GM19372 (cell line): ENCODE results near the gene CACNA2D4.

Experiments used
- ATAC-seq: cut with Tn5 transposase; IDR thresholded peaks from one replicate; pipeline ENCODE4 v1.9.1; 2021; ENCODE audit warnings: mild to moderate bottlenecking, low read depth, moderate library complexity; ENCODE audit not compliant: unreplicated experiment

Gene CACNA2D4

GRCh38 chr12:1836854-1837421 is 81.5 kb downstream of the CACNA2D4 start:
- ATAC-seq, result no peak

DNA sequence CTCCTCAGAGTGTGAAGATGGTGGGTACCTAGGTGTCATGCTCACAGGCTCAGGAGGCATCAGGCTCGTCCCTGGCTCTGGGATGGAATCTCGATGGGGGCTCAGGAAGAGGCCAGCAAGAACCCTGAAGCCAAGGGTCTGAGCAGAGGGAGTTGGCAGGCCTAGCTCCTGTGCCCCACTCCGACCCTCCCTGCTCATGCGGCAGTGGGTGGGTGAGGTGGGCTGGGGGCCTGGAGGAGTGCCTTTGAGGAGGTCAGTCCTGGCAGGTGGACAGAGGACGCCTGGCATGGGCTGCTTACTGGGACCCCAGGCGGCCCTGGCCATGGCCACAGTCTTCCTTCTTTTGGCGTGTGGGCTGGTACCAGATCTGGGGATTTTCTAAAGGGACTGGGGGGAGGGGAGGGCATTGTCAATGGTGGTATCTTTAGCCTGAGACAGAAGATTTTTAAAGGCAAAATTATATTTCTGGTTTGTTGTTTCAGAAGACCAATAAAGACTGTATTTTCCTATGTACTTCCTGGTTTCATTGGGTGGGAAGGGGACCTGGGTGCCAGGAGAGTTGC is 82.1 kb downstream of the CACNA2D4 start:
- no peak for ATAC-seq

DNA sequence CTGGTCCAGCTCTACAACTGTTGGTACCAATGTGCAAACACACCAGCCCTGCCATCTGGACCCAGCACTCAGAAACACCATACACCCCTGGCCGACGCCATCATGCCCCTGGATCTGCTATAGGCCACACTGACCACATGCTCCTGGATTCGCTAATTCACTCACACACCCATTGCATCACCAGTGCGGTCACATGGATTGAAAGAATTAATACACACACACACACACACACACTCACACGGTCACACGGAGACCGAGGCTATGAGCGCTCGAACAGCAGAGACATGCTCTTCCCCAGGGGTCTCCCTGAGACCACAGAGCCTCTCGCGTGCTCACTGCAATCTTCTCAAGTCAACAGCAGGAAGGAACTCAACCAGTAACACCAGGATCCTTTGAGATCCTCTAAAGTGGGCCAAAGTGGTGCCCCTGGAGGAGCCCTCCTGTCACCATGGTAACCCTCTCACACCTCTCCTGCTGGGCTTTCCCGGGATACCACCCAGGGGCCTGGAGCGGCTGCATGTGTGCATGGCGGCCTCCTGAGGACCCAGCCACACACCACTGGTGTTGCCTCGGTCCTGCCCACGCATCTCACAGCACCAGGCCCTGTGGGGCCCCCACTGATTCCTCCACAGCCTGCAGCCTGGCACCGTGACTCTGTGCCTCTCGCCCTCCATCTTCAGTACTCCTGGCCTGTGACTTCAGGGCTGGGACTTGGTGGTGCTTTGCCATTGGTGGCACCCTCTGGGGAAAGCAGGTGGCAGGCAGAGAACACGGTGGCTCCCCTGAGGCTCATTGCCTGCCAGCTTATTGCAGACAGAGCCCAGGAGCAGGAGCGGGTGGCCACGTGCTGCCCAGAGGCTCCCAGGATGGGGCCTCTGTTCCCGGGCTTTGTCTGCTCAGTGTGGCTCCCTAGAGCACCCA is 83.0 kb downstream of the CACNA2D4 start:
- ATAC-seq, result no peak

DNA sequence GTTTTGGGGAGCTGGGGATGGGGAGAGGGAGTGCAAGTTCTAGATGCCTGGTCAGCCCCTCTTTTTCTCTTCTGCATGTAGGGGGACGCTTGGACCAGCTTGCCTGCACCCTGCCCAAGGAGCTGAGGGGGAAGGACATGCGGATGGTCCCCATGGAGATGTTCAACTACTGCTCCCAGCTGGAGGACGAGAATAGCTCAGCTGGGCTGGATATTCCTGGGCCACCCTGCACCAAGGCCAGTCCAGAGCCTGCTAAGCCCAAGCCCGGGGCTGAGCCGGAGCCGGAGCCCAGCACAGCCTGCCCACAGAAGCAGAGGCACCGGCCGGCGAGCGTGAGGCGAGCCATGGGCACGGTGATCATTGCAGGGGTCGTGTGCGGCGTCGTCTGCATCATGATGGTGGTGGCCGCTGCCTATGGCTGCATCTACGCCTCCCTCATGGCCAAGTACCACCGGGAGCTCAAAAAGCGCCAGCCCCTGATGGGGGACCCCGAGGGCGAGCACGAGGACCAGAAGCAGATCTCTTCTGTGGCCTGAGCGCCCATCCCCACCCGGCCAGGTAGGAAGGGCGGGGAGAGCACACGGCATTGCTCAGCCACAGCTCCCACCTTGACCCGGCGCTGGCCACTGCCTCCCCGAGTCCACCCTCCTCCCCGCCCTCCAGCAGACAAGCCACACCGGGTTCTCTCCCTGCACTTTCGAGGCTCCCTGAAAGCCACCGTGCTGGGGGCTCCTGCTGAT is 84.1 kb downstream of the CACNA2D4 start:
- ATAC-seq, result no peak

GRCh38 chr12:1833596-1834028 is 84.8 kb downstream of the CACNA2D4 start:
- ATAC-seq, result no peak

GRCh38 chr12:1832801-1833595 is 85.5 kb downstream of the CACNA2D4 start:
- ATAC-seq, result no peak

DNA sequence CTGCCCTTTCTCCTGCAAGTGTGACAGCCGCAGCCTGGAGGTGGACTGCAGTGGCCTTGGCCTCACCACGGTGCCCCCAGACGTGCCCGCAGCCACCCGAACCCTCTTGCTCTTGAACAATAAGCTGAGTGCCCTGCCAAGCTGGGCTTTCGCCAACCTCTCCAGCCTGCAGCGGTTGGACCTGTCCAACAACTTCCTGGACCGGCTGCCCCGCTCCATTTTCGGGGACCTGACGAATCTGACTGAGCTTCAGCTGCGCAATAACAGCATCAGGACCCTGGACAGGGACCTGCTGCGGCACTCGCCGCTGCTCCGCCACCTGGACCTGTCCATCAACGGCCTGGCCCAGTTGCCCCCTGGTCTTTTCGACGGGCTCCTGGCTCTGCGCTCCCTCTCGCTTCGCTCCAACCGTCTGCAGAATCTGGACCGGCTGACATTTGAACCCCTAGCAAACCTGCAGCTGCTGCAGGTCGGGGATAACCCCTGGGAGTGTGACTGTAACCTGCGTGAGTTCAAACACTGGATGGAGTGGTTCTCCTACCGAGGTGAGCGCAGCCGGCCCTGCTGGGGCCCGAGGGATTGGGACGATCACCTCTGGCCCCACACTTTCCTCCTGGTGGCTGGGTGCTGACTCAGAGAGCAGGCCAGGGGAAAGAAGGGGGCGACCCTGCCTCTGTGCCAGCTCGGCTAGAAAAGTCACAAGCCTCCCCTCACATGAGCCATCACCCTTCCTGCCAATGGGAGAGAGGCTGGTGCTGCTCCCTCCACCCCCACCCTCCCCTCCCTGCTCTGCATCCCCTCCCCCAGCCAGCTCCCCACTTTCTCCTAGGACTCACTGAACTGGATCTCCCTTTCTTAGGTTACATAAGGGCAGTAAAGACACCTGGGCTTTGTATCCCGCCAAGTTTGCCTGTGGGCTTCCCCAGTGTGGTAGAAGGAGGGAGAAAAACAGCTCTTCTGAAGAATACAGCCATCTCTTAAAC is 87.2 kb downstream of the CACNA2D4 start:
- no peak for ATAC-seq

GRCh38 chr12:1830401-1830845 is 88.0 kb downstream of the CACNA2D4 start:
- ATAC-seq, result no peak

- ATAC-seq, result no peak
Observed at GRCh38 chr12:1829306-1829900, 89.0 kb downstream of the CACNA2D4 start.

DNA sequence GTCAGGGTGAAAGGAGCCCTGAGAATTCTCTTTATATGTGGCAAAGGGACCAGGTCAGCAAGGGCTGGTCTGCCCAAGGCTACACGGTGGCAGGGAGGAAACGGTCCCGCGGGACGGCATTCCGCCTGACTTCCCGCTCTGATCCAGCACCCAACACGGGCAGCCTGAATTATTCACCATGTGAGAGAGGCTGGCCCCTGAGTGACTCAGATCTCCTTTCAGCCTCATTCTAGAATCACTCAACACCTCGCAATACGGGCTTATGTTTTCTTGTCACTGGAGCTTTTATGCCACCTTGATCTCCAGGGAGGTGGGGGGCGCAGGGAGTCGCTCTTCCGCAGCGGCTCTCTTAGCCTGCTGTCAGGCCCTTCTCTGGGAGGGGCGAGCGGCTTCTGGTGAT is 89.6 kb downstream of the CACNA2D4 start:
- ATAC-seq, result no peak

DNA sequence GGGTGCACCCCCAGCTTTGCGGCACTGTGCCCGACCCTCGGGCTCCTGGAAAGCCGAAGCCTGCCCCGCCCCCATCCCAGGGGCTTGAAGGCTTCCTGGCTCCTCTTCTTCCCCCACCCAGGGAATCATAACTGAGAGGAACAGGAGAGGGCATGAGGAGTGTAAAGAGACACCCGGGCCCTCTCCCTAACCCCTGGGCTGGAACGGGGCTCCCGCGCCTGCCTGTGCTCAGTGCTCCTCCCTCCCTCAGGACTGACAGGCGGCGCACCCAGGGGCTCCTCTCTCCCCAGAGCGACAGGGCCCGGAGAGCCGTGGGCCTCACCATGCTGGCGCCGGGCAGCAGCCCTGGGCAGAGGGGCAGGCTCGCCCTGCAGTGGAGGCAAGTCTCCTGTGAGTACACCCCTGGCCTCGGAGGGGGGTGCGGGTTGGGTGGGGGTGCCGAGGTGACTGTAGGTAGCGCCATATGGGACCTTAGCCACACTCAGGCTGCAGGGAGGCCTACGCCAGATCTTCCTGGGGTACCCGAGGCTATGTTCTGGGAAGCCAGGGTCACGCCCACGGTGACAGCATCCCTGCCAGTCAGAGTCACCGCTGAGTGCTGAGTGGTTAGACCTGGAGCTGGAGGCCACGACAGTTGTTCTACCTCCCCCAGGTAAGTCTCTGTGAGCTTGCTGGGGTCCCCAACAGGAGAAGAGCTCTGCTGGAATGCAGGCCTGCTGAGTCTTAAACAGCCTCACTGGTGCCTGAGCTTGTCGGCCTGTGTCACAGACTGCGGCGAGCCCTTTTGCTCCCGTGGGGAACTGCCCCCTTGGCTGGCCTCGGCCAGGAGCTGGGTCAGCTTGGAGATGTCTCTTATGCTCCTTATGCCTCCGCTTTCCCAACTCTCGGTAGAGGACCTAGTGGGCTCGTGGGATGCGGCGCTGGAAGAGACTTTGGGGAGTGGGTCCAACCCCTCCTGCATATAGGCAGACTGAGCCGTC is 90.3 kb downstream of the CACNA2D4 start:
- no peak for ATAC-seq

DNA sequence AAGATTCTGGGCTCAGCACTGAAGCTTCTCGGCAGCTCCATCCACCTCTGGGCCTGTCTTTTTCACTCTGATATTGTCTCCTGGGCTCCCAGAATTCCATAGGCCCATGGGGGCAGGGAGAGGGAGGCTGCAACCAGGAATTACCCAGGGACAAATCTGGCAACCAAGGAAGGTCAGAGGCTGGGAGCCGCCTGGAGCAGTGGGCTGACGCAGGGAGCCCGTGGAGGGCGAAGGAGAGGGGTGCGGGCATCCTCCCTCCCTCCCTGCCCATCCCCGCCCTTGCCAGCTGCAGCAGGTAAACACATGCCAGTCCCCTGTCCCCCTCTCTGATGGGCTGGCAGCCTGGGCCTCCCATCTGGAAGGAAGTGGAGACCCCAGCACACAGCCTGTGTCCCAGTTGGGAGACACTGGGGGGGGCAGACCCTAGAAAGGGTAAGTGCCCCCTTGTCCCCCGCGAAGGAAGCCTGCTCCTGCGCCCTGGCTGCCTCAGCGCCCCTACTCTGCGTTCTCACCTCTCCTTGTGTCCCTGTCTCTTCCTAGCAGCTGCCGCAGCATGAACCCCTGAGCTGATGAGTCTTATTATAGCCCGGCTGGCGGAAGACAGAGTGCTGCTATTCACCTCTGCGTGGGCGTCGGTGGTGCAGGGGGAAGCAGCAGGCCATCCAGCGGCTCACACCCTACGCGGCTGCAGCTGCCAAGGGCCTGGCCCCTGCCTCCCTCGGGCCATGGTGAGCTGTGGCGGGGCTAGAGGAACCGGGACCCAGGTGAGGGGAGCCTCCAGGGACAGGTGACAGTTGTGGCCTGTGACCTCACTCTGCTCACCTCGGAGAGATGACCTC is 91.4 kb downstream of the CACNA2D4 start:
- ATAC-seq, result no peak

- ATAC-seq, result no peak
Observed at GRCh38 chr12:1826401-1826800, 92.1 kb downstream of the CACNA2D4 start.

DNA sequence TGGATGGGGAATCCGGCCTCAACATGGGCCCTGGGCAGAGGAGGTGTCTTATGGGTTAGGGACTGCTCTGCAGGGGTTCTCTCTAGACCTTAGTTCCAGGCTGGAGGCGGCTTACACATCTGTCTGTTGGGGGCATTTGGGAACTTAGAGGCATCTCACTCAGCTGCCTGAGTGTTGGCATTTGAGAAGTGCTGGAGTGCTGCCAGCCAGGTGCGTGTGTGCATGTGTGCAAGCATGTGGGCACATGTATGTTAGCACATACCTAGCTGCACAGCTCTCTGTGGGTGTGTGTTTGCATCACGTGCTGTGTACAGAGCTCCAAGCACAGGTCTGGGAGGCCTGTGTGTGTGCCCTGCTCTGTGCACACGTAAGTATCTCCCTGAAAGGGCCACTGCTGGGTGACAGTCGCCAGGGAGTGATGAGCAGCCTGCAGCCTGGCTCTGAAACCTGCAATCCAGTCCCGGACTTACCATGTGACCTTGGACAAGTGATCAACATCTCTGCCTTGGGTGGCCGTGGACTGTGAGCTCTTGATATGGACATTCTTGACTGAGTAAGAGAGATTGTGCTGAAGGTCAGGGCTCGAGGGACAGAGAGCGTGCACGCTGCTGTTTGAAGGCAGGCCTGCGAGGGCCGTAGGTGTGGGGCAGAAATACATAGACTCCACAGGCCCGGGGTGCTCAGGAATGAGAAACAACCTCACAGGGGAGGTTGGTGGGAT is 92.9 kb downstream of the CACNA2D4 start:
- no peak for ATAC-seq

DNA sequence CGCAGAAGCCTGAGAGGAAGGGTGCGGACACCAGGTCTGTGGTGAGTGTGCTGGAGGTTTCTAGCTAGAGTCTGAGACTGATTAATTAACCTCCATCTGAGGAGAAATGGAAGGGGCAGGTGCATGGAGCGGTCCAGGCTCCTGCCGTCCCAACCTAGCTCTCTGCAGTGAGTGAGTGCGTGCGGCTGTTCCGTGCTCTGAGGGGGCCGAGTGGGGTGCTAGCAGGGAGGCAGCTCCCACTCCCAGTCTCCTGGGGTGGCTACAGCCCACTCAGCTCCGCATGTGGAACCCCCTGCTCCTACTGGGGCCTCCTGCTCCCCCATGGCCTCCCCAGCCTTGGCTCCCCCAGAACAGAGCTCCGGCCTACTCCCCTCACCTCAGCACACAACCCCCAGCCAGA is 95.2 kb downstream of the CACNA2D4 start:
- no peak for ATAC-seq

DNA sequence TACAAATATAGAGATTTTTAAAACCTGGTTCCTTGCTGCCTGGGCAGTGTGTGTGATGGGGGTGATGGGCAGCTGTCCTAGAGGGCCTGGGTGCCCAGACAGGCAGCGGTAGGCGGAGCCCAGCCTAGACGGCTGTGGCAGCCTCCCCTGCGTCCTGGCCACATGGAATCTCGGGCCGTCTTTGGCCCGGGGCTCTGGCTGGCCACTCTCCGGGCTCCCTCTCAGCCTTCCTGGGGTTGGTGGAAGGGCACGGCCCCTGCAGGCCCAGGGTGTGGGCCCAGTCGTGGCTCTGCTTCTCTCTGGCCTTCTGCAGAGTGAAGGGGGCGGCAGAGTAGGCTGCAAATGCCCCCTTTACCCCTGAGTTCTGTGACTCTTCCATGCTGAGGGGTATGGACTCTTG is 95.8 kb downstream of the CACNA2D4 start:
- ATAC-seq, result no peak
